Stimulated activated CD8-positive, alpha-beta memory T cell treated with anti-CD3 and anti-CD28 coated beads, Interleukin-4, amount 100 ng/mL, for 1 hour (primary cell): ENCODE data around the gene PPP1R9B.

ENCODE experiments used
- DNase-seq, 2 donors: peaks; one replicate each; pipeline ENCODE4 v3.0.0-alpha.2; 2020; ENCODE audit warnings: low read depth in 2 of 2, low spot score in 1 of 2

The PPP1R9B gene

GRCh38 chr17:50144355-50144754 is 6.1 kb downstream of the PPP1R9B start:
- DNase-seq, result no peak

- DNase-seq, result no peak
Measured at GRCh38 chr17:50143461-50144176, 6.9 kb downstream of the PPP1R9B start.

GRCh38 chr17:50141745-50142110 is 8.7 kb downstream of the PPP1R9B start:
- no peak for DNase-seq

- DNase-seq, result no peak
Measured at GRCh38 chr17:50141026-50141744, 9.3 kb downstream of the PPP1R9B start.

GRCh38 chr17:50139950-50140885 is 10.3 kb downstream of the PPP1R9B start:
- DNase-seq, result peak; percentile 71 to 72

GRCh38 chr17:50139185-50139783 is 11.2 kb downstream of the PPP1R9B start:
- DNase-seq, result no peak

- DNase-seq, result no peak
Measured at GRCh38 chr17:50137042-50137441, 13.4 kb downstream of the PPP1R9B start.

DNA sequence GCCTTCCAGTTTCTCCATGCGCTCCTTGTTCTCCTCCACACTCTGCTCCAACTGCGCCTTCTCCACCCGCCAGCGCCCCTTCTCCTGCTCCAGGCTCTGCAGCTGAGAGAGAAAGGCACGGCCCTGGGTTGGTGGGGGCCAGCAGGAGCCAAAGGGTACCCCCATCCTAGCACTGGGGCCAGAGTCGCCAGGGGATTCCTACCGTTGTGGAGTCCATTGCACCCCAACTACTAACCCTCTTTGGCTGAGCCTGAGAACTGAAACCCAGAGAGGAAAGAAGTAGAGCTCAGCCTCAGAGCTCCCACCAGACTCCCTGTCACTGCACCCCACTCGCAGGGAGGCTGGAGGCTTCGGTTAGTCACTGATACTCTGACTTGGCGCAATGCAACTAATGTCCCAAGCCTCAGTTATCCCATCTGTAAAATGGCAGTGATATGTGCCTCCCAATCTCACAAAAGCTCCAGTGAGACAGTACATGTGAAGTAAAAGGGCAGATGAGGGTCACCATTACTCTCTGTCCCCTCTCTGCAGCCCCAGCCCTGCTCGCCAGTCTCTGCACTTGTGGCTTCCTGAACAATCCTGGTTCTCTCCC is 14.3 kb downstream of the PPP1R9B start:
- DNase-seq, result no peak

DNA sequence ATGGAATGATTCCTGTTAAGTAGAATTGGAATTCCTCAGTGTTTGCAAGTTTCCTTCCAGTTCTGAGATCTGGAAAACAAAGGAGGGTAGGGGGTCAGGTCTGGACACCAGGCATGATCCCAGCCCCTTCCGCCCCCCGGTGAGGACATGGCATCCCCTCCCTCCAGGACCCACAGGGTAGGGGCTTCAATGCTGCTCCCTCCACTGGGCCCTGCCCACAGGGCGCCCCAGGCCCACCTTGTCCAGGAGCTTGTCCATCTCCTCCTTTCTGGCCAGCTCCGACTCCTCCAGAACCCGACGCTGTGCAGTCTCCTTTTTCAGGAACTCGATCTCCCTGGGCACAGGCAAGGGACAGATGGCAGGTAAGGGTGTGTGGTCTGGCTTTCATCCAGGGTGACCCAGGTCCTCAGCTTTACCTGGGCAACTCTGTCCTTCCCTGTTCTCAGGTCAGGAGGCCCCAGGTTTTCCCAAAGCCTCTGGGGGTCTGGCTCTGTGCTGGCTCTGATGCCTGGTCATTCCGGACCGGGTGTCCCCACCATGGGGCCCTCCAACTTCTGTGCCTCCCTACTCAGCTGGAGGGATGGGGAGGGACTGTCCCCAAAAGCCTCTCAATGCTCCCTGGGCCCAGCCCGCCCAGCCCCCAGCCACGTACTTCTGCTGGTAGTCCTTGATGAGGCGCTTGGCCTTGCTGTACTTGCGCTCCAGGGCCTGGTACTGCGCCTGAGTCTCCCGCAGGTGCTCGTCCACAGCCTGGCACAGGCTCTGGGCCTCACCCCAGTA is 15.0 kb downstream of the PPP1R9B start:
- DNase-seq, result no peak

DNA sequence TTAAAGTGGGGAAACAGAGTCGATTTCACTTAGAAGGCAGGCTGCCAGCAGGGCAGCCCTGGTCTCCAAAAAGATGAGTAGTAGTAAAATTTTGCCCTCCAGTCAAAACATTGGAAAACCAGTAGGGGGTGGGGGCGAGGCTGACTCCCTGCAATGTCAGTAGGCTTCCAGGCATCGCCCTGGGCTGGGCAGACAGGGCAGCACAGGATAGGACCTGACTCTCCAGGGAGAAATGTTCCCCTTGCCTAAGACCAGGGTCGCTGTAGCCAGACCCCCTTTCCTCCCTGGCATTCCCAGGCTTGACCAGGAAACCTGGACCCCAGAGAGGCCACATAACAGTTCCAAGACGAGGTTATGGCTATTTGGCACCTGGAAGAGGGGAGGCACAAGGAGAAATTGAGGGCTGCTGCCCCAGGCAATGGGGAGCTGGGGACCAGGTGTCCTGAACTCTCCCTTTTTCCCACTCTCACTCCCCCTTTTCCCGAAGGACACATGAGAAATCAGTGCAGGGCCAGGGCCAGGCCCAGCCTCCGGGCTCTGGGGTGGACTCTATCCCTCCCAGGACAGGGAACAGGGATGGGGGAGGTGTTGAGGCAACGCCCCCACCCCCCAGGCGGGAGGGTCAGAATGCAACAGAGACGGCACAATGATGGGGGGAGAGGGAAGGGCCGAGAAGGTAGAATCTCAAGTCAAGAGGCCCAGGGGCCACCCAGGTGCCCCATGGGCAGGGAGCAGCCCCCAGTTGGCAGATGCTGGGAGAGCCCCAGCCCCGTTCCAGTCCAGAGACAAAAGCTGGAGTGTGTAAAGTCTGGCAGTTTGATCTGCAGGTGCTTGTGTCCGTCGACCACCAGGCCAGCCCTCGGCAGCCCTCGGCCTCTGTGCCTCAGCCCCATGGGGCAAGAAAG is 16.0 kb downstream of the PPP1R9B start:
- no peak for DNase-seq

GRCh38 chr17:50133769-50134099 is 16.7 kb downstream of the PPP1R9B start:
- DNase-seq, result no peak

GRCh38 chr17:50133028-50133768 is 17.3 kb downstream of the PPP1R9B start:
- DNase-seq, result no peak

DNA sequence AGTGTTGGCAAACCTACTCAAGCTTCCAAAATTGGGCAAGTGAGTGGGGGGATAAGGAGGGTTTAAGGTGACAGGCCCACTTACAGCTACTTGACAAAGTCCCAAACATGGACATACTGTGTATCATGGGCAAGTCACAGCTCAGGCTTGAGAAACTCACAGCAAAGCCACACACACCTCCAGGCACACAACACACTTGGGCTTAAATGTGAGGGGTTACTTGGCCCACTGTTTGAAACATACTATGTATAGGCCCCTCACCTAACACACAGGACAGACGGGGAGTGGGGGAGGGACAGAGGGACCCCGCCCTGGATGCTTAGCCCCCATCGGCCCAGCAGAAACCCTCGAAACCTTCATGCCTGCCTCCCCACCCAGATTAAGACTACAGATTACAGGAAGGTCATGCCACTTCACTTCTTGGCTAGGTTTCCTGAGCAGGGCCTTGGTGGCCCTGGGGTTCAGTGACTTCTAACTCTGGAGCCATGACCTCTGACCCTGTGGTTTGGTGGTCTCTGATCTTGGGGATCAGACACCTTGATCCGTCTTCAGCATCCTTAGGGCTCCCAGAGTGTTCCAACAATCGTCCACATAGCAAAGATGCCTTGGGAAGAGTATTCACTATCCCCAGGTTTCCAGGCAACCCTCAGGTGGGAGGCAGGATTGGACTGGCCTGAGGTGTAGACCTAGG is 18.2 kb downstream of the PPP1R9B start:
- DNase-seq, result no peak

GRCh38 chr17:50130559-50131305 is 19.7 kb downstream of the PPP1R9B start:
- no peak for DNase-seq

DNA sequence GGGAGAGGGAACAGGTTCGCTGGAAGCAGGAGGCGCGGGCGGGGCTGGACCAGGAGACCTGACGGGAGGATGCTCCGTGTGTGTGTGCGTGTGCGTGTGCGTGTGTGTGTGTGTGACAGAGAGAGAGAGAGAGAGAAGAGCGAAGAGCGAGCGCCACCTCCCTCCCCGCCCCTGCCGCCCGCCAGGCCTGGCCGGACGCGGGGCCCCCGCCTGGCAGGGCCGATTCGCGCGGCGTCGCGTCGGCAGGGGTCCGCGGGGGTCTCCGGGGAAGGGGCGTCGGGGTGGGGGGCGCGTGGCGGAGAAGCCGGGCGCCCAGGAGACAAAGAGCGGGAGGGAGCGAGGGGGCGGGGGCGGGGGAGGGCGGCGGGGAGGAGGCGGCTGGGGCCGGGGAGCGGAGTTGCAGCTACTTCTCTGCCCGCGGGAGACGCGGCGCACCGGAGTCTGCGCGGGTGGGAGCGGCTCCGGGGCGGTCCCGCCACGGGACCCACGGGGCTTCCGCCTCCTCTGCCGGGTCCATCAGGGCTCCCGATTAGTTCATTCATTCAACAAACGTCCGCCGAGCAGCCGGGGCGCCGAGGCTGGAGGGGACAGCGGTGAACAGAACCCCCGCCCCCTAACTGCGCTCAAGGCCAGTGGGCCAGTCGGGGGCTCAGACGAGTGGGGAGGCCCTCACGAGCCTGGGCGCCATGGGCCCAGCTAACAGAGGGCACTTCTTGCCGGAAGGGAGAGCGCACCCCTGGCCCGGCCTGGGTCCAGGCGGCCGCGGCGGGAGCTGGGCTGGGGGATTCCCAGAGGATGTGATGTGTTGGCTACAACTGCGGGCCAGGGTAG is 20.5 kb downstream of the PPP1R9B start, which contains the start of gene SAMD14:
TSS of gene SAMD14 (minus strand) at position 433 of the 831 bp plus-strand sequence. CDS start 5,201 bp downstream, outside the sequence.
- no peak for DNase-seq

DNA sequence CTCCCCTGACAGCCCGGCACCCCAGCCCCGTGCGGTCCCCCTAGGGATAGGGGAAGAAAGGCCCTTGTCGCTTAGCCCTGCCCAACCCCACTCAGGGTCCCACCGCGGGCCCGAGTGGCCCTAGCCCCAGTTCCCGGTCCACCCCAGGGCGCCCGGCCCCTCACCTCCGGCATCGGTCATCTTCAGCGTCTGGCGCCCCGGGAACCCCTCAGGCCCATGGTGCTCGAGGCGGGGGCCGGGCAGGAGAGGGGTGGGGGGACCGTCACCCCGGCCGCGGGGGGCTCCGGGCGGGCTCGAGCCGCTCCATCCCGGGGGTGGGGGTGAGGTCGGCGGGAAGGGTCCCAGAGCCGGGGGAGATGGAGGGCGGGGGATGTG is 21.1 kb downstream of the PPP1R9B start:
- DNase-seq, result no peak
